Lower lobe of right lung (tissue), 2 donors: ENCODE measurements around the gene CHST13. TPM values are rescaled to one million over a fixed set of nuclear protein-coding genes. Genes with fewer than 3 reads are reported as not detected.

Experiments
- ATAC-seq, 2 donors: fragments of 200-7000 bp; cut with Tn5 transposase; one replicate each; pipeline ENCODE4 v1.9.1; 2020 to 2022; ENCODE audit warnings: mild to moderate bottlenecking in 2 of 2, moderate library complexity in 2 of 2
- DNase-seq: peaks from one replicate; pipeline ENCODE4 v3.0.0-alpha.2; 2020
- H3K27ac ChIP-seq: fragments of 200-600 bp; one replicate; pipeline ENCODE4 v1.8.0; 2022
- H3K27me3 ChIP-seq: fragments of 200-600 bp; one replicate; pipeline ENCODE4 v1.8.0; 2022; ENCODE audit warnings: low read depth
- H3K36me3 ChIP-seq: fragments of 200-600 bp; one replicate; pipeline ENCODE4 v1.8.0; 2022; ENCODE audit warnings: mild to moderate bottlenecking
- H3K4me1 ChIP-seq: fragments of 200-600 bp; one replicate; pipeline ENCODE4 v1.8.0; 2022
- H3K4me3 ChIP-seq: fragments of 200-600 bp; one replicate; pipeline ENCODE4 v1.8.0; 2022; ENCODE audit warnings: mild to moderate bottlenecking
- H3K9me3 ChIP-seq: fragments of 200-600 bp; one replicate; pipeline ENCODE4 v1.8.0; 2022
- intact Hi-C: fragments of 100-400 bp; cut with DNase I; formaldehyde crosslinking; loops from one replicate; pipeline ENCODE4 v1.11.0; 2022
- total RNA-seq: library from RNA; stranded (reverse); fragmentation: NEBNext Ultra II Directional; extraction: Animal tissue kit (Norgen Biotek cat#: 25700); gene quantifications from one replicate; pipeline ENCODE4 v1.2.1, GENCODE V29; 2021
- TF ChIP-seq, protein P1 (sequence below): fragments of 200-600 bp; IDR thresholded peaks from one replicate; pipeline ENCODE4 v1.8.0; 2022; ENCODE audit warnings: antibody characterized with exemption, mild to moderate bottlenecking
- donor health status: DM: no; HTN: yes; CAD: no; lungs with severe emphysema.

CHST13 gene
- total RNA-seq, 1 donor from 2014 or later = 1.5 TPM

DNA sequence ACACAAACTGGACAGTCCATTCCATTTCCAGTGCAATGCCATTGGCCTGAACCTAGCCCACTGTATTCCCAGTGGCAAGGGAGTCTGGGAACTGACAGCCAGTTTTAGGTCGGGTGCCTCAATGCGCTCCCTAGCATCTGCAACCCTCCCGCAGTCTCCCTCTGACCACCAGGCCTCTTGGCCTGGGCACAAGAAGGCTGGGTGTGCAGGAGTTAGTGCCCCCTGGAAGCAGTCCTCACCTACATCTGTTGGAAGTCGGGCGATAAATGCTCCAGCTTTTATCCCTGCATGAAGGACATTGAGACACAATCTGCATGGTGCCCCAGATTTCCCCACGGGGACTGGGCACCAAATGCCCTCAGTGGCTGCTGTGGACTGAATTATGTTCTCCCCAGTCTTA lies 22.1 kb downstream of the CHST13 start:
- intact Hi-C loops = no loop called here
- DNase-seq = peak; percentile 4
- H3K27ac ChIP-seq = no peak overlapping the region
- no peaks in the 10 kb centered on the region for H3K36me3 ChIP-seq
- peaks cover 23% of the 10 kb centered on the region for H3K27me3 ChIP-seq
- peaks cover under 1% of the 10 kb centered on the region for H3K4me1 ChIP-seq
- TF ChIP-seq, protein P1, sequence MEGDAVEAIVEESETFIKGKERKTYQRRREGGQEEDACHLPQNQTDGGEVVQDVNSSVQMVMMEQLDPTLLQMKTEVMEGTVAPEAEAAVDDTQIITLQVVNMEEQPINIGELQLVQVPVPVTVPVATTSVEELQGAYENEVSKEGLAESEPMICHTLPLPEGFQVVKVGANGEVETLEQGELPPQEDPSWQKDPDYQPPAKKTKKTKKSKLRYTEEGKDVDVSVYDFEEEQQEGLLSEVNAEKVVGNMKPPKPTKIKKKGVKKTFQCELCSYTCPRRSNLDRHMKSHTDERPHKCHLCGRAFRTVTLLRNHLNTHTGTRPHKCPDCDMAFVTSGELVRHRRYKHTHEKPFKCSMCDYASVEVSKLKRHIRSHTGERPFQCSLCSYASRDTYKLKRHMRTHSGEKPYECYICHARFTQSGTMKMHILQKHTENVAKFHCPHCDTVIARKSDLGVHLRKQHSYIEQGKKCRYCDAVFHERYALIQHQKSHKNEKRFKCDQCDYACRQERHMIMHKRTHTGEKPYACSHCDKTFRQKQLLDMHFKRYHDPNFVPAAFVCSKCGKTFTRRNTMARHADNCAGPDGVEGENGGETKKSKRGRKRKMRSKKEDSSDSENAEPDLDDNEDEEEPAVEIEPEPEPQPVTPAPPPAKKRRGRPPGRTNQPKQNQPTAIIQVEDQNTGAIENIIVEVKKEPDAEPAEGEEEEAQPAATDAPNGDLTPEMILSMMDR = no peak
- H3K9me3 ChIP-seq = no peaks in the 10 kb centered on the region
- ATAC-seq = no peak
- no peak overlapping the region for H3K4me3 ChIP-seq

DNA sequence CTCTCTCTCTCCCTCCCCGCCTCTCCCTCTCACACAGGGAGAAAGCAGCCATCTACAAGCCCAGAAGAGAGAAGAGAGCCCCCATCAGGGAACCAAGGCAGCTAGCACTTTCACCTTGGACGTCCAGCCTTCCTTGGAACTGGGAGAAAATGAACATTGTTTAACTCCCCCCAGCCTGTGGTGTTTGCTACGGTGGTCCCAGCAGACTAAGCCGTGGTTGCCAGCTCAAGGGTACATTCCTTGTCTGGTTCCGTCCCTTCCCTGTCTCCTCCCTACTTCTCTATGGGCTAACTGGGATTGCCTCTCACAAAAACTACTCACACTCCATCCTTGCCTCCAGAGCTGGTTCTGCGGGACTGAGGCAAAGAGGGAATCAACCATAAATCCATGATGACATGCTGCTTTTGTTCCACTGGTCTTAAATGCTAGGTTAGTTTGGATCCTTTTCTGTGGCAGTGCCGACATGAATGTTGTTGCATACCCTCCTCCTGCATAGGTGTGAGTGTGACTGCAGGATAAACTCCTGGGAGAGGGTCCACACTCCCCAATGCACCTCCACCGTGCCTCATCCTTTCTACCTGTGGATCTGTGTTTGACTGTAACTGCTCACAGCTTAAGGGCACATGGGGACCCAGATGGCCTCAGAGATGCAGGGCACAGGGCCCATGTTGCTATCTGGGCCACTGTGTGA lies 22.7 kb downstream of the CHST13 start:
- peak; percentile 1 for DNase-seq
- no peak overlapping the region for H3K4me3 ChIP-seq

DNA sequence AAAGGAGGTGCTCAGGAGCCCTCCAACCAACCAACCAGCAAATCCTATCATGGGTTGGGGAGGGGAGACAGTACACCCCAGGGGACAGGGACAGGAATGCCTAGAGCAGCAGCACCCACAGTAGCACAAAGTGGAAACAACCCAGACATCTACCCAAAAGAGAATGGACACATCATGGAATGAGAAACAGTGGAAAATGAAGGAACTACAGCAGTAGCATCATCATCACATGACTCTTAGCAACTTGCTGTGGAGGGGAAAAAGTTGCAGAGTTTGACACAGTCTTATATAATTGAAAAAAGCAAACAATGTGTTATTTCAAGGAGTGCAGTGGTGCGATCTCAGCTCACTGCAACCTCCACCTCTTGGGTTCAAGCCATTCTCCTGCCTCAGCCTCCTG lies 23.8 kb downstream of the CHST13 start:
- no peaks in the 10 kb centered on the region for H3K36me3 ChIP-seq
- H3K4me1 ChIP-seq = no peaks in the 10 kb centered on the region
- TF ChIP-seq, protein P1 = no peak
- intact Hi-C loops = no loop called here
- no peaks in the 10 kb centered on the region for H3K9me3 ChIP-seq
- H3K27me3 ChIP-seq = peaks cover 7% of the 10 kb centered on the region
- no peak overlapping the region for H3K4me3 ChIP-seq
- DNase-seq = no peak
- H3K27ac ChIP-seq = no peak overlapping the region
- no peak for ATAC-seq

More for the DNA sequence above, 22.7 kb downstream of the CHST13 start:
- H3K27ac ChIP-seq = no peak overlapping the region
- no peak for ATAC-seq
- H3K27me3 ChIP-seq = peaks cover 18% of the 10 kb centered on the region
- H3K9me3 ChIP-seq = no peaks in the 10 kb centered on the region
- intact Hi-C loops = no loop called here
- TF ChIP-seq, protein P1 = no peak
- no peaks in the 10 kb centered on the region for H3K4me1 ChIP-seq
- H3K36me3 ChIP-seq = no peaks in the 10 kb centered on the region

DNA sequence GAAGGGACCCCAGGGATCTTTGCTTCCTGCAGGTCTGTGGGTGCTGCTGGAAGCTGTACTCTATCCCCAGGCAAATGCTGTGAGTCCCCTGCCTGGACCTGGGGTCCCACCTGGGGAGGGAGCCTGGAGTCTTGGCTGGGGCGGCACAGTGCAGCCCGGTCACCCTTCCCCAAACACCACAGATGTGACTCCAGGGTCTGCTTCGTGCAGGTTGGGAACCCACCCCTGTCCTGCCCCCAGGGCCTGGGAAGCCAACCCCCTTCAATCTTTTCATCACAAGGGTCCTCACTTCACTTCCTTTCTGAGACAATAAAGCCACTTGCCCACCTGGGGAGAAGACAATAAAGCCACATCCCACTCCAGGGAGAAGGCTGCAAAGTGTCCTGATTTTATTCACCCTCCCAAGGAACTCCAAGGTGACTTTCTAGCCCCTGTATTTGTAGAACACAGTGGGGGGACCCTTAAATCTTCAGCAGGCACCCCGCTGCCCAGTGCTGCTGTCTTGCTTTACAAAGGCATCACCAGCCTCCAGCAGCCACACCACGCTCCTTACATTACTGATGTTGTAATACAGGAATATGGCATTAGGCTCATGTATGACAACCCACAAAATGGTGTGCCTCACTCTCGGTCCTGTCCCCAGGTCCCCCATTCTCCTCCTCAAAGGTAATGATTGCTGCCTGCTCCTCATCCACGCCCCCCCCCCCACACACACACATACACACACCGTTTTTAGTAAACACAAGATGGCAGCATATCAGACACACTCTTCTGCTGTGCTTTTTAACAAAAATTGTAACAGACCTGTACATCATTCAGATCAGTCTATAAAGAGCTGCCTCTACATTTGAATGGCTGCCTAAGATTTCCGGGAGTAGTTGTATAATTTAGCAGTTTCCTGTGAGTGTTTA lies 24.9 kb downstream of the CHST13 start:
- Histone ChIP-seq H3K4me3 (no peak overlapping the region), H3K27me3 (peaks cover 3% of the 10 kb centered on the region), H3K4me1 (no peaks in the 10 kb centered on the region), H3K9me3 (no peaks in the 10 kb centered on the region), H3K36me3 (no peaks in the 10 kb centered on the region), H3K27ac (no peak overlapping the region)
- no peak for ATAC-seq
- peak; percentile 30 for DNase-seq
- intact Hi-C loops = no loop called here
- TF ChIP-seq, protein P1 = no peak

DNA sequence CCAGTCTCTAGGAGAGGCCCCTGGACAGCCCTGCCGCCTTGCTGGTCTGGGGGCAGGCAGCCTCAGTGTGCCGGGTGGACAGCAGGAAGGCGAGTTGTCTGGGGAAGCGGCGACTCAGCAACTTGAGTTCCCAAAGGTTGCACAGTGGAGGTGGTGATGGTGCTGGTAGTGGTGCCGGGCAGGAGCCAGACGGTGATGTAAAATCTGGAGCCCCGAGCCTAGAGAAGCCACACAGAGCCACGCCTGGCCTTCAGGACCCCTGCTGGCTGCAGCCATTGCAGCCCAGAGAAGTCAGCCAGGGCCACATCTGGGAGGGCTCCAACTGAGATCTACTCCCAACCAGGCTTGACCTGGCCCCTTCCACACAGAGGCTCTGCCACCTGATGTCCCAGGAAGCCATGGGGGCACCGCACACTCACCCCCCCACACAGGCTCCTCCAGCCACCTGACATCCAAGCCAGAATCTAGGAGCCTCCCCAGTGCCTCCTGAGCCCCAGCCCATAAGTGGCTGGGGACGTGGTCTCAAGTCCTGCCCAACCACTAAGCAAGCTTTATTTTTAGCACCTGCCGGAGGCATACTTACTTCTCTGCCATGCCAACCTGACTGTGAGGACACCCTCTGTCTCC lies 26.0 kb downstream of the CHST13 start:
- Histone ChIP-seq H3K36me3 (no peaks in the 10 kb centered on the region), H3K9me3 (no peaks in the 10 kb centered on the region), H3K27me3 (peaks cover 3% of the 10 kb centered on the region), H3K27ac (no peak overlapping the region), H3K4me1 (no peaks in the 10 kb centered on the region), H3K4me3 (no peak overlapping the region)
- ATAC-seq (no peak), DNase-seq (peak; percentile 28)
- intact Hi-C loops = no loop called here
- TF ChIP-seq, protein P1 = no peak
